Chondrocyte (in vitro differentiated cells): ENCODE measurements around the gene CTBP1. TPM values are rescaled to one million over a fixed set of nuclear protein-coding genes. Genes with fewer than 3 reads are reported as not detected.
A peak's percentile ranks its signal among the peaks of the same experiment; 100 is the strongest.

Experiments
- DNase-seq: peaks from one replicate; pipeline ENCODE4 v3.0.0; 2021; ENCODE audit warnings: mixed read lengths, low spot score
- H3K27ac Mint-ChIP-seq: one replicate; pipeline ENCODE4 v1.8.0; 2021; ENCODE audit warnings: mild to moderate bottlenecking, moderate library complexity, mixed read lengths; ENCODE audit not compliant: unreplicated experiment
- H3K27me3 Mint-ChIP-seq: 2 replicates; pipeline ENCODE4 v1.8.0; 2021; ENCODE audit warnings: low read depth, mixed read lengths
- H3K36me3 Mint-ChIP-seq: 2 replicates; pipeline ENCODE4 v1.8.0; 2021; ENCODE audit warnings: low read depth, mixed read lengths
- H3K4me1 Mint-ChIP-seq: 2 replicates; pipeline ENCODE4 v1.8.0; 2021; ENCODE audit warnings: low read depth, mild to moderate bottlenecking, mixed read lengths
- H3K4me3 Mint-ChIP-seq: one replicate; pipeline ENCODE4 v1.8.0; 2021; ENCODE audit warnings: mild to moderate bottlenecking, moderate library complexity, mixed read lengths; ENCODE audit not compliant: unreplicated experiment
- H3K9me3 Mint-ChIP-seq: 2 replicates; pipeline ENCODE4 v1.8.0; 2021; ENCODE audit warnings: low read depth, mixed read lengths
- total RNA-seq: library from RNA; stranded (reverse); gene quantifications from 3 replicates; pipeline ENCODE4 v1.2.1, GENCODE V29; 2021
- TF ChIP-seq, protein P1 (sequence below): fragments of 200-600 bp; sonication (generic); IDR thresholded peaks from 2 replicates; pipeline ENCODE4 v1.5.0; 2021; ENCODE audit warnings: antibody characterized with exemption, mild to moderate bottlenecking, moderate library complexity

Gene CTBP1
- total RNA-seq, 1 donor from 2014 or later: 151 TPM

DNA sequence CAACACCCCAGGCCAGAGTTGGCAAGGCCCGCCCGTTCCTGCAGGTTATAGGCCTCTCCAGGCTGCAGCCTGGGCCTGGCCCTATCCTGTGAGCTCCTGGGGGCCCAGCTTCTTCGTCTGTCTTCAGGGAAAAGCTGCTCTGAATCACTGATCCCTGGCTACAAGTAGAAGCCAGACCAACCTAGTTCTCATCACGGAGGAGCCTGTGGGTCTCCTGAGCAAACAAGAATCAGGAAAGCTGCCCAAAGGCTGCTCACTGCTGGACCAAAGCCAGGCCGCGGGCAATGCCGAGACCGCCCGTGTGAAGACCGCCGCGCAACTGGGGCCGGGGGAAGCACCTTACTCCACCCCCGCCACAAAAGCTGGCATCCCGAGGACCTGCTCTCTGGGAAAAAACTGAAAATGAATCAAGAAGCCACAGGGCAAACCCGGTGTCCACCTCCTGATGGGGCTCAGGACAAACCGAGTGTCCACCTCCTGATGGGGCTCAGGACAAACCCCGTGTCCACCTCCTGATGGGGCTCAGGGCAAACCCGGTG lies 12.8 kb downstream of the CTBP1 start:
- Mint-ChIP-seq H3K9me3 (no peaks in the 10 kb centered on the region), H3K4me1 (peaks cover 30% of the 10 kb centered on the region), H3K36me3 (peaks cover 18% of the 10 kb centered on the region), H3K27ac (peak overlapping the region; percentile 71), H3K27me3 (no peaks in the 10 kb centered on the region), H3K4me3 (no peak overlapping the region)
- DNase-seq: no peak
- TF ChIP-seq, protein P1, sequence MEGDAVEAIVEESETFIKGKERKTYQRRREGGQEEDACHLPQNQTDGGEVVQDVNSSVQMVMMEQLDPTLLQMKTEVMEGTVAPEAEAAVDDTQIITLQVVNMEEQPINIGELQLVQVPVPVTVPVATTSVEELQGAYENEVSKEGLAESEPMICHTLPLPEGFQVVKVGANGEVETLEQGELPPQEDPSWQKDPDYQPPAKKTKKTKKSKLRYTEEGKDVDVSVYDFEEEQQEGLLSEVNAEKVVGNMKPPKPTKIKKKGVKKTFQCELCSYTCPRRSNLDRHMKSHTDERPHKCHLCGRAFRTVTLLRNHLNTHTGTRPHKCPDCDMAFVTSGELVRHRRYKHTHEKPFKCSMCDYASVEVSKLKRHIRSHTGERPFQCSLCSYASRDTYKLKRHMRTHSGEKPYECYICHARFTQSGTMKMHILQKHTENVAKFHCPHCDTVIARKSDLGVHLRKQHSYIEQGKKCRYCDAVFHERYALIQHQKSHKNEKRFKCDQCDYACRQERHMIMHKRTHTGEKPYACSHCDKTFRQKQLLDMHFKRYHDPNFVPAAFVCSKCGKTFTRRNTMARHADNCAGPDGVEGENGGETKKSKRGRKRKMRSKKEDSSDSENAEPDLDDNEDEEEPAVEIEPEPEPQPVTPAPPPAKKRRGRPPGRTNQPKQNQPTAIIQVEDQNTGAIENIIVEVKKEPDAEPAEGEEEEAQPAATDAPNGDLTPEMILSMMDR: no peak

DNA sequence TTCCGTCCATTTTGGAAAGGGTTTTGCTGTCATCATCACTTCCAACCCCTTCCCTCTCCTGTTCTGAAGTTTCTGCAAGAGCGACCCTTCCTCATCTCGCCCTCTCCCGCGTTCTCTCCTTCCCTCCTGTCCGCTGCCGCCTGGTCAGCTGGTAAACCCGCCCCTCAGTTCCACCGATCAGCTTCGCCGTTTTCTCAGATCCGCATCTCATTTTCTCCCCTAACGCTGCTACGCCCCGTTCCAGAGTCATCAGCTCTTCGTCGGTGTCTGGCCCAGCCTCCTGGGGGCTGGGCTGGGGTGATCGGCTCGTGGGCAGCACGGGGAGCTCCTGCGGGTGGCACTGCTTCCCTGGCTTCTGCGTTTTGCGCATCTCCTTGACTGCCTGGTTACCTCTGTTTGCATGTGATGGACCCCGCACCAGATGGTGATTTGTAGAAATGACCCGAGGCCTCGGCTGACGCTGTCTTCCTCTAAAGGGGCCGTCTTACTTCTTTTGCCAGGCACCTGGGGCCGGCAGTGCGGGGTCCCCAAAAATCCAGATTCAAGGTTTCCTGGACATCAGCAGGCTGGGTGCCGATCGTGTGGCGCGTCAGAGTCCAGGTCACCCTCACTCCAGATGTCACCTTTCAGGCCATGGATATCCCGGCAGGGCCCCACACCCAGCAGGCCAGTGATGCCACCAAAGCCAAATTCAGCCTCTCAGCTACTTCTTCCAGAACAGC lies 13.4 kb downstream of the CTBP1 start:
- TF ChIP-seq, protein P1: no peak
- H3K4me3 Mint-ChIP-seq: no peak overlapping the region
- no peak overlapping the region for H3K27ac Mint-ChIP-seq
- peaks cover 30% of the 10 kb centered on the region for H3K4me1 Mint-ChIP-seq
- H3K27me3 Mint-ChIP-seq: no peaks in the 10 kb centered on the region
- H3K9me3 Mint-ChIP-seq: no peaks in the 10 kb centered on the region
- H3K36me3 Mint-ChIP-seq: peaks cover 20% of the 10 kb centered on the region
- DNase-seq: no peak

DNA sequence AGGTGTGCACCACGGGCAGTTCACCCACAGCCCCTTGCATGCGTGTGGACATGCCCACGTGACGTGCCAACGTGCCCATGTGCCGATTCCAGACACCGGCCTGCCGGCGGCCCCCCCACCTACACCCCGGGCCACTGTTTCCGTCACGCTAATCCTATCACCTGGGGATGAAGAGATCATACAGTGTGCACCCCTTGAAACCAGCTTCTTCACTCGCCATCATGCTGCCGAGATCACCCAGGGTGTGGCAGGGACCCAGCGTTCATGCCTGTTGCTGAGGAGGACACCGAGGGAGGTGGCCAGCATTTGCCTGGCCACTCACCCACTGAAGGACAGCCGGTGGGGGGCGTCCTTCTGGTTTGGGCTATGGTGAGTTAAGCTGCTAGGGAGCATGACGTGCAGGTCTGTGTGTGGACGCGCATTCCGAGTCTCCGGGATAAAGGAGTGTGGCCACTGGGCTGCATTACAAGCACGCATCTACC lies 14.1 kb downstream of the CTBP1 start:
- Mint-ChIP-seq H3K9me3 (no peaks in the 10 kb centered on the region), H3K27me3 (no peaks in the 10 kb centered on the region), H3K36me3 (peaks cover 23% of the 10 kb centered on the region), H3K4me3 (no peak overlapping the region), H3K4me1 (peaks cover 30% of the 10 kb centered on the region), H3K27ac (peak overlapping the region; percentile 88)
- peak; percentile 91 for DNase-seq
- TF ChIP-seq, protein P1: no peak

DNA sequence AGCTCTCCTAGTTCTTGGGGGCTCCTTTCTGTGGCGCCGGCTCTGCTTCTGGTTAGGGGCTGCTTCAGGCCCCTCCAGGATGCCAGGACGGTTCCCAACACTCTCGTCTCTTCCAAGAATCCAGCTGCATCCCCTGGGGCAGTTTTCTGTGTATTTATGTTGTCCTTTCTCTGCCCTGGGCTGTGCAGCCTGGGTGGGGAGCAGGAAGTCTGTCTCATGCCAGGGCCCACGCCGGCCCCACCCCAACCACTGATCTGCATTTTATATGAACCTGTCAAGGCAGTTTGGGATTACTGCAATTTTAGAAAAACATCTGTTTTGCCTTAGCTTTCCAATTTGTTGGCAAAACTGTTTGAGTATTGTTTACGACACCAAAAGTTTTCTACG lies 14.6 kb downstream of the CTBP1 start:
- Mint-ChIP-seq H3K27me3 (no peaks in the 10 kb centered on the region), H3K9me3 (no peaks in the 10 kb centered on the region), H3K36me3 (peaks cover 22% of the 10 kb centered on the region), H3K27ac (peak overlapping the region; percentile 88), H3K4me3 (no peak overlapping the region), H3K4me1 (peaks cover 30% of the 10 kb centered on the region)
- DNase-seq: no peak
- TF ChIP-seq, protein P1: no peak

DNA sequence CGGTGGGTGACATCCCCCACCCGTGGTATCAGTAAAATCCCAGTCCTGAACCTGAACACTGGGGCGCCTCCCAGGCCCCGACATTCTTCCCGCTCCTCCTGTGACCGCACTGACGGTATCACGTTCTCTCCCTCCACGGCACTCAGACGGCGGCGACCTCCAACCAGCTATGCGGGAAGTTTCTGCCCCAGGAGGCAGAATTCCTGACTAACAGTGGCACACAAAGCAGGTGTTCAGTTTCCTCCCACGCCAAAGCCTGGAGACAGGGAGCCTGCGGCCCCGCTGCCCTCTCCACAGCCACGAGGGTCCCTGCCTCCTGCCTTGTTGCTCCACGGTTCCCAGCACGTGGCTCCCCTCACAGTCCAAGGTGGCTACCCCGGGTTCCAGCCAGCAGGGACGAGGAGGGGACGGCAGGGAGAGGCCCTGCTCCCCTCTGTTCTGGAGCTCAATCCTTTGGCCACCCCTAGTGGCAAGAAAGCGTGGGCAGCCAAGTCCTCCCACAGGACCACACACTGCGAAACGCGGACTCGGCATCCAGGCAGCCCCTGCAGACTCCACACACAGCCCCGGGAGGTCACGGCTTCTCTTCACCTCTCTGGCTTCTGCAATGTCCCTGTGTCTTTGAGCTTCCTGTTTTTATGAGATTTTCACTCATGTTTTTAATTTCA lies 15.2 kb downstream of the CTBP1 start:
- Mint-ChIP-seq H3K4me3 (no peak overlapping the region), H3K9me3 (no peaks in the 10 kb centered on the region), H3K27ac (peak overlapping the region; percentile 88), H3K4me1 (peaks cover 30% of the 10 kb centered on the region), H3K27me3 (no peaks in the 10 kb centered on the region), H3K36me3 (peaks cover 22% of the 10 kb centered on the region)
- TF ChIP-seq, protein P1: peak; percentile 63
- peak; percentile 88 for DNase-seq
